Karpas-422 (cell line): ENCODE data around the gene FHIT. TPM values are rescaled to one million over a fixed set of nuclear protein-coding genes. Genes with fewer than 3 reads are reported as not detected.

Experiments
- DNase-seq: peaks from one replicate; pipeline ENCODE4 v3.0.0-alpha.2; 2015
- H2AFZ ChIP-seq: fragments of 200-600 bp; sonication (generic); 2 replicates; pipeline ENCODE4 v1.6.1; 2014; ENCODE audit warnings: antibody characterized with exemption, low read length, mixed read lengths
- H3K27ac ChIP-seq: fragments of 200-600 bp; sonication (generic); 2 replicates; pipeline ENCODE4 v1.5.1; 2014; ENCODE audit warnings: mild to moderate bottlenecking, low read length, moderate library complexity
- H3K27me3 ChIP-seq: fragments of 200-600 bp; sonication (generic); 2 replicates; pipeline ENCODE4 v1.6.1; 2014; ENCODE audit warnings: low read length, mixed read lengths
- H3K36me3 ChIP-seq: fragments of 200-600 bp; sonication (generic); 2 replicates; pipeline ENCODE4 v1.6.1; 2014; ENCODE audit warnings: low read length, mixed read lengths; ENCODE audit not compliant: insufficient read depth
- H3K4me1 ChIP-seq: fragments of 200-600 bp; sonication (generic); 2 replicates; pipeline ENCODE4 v1.6.1; 2014; ENCODE audit warnings: mild to moderate bottlenecking, low read length, mixed read lengths
- H3K4me2 ChIP-seq: fragments of 200-600 bp; sonication (generic); 2 replicates; pipeline ENCODE4 v1.6.1; 2014; ENCODE audit warnings: low read length, low read depth, mild to moderate bottlenecking; ENCODE audit not compliant: poor library complexity, severe bottlenecking
- H3K4me3 ChIP-seq: fragments of 200-600 bp; sonication (generic); 2 replicates; pipeline ENCODE4 v1.5.1; 2014; ENCODE audit warnings: mild to moderate bottlenecking, antibody characterized with exemption, low read length, mixed read lengths
- H3K79me2 ChIP-seq: fragments of 200-600 bp; sonication (generic); 2 replicates; pipeline ENCODE4 v1.6.1; 2014; ENCODE audit warnings: mild to moderate bottlenecking, low read length, mixed read lengths
- H3K9ac ChIP-seq: fragments of 200-600 bp; sonication (generic); 2 replicates; pipeline ENCODE4 v1.6.0; 2014; ENCODE audit warnings: low read length
- H3K9me2 ChIP-seq: fragments of 200-600 bp; sonication (generic), shearing (Covaris generic); replicated peaks from 2 replicates; pipeline ENCODE4 v1.6.0; 2014; ENCODE audit warnings: mild to moderate bottlenecking, low read length, moderate library complexity; ENCODE audit not compliant: insufficient read depth
- H3K9me3 ChIP-seq: fragments of 300-700, 200-600 bp; sonication (generic); 2 replicates; pipeline ENCODE4 v1.6.1; 2014; ENCODE audit warnings: low read length, mixed read lengths
- H4K20me1 ChIP-seq: fragments of 200-600 bp; sonication (generic); 2 replicates; pipeline ENCODE4 v1.6.1; 2014; ENCODE audit warnings: mild to moderate bottlenecking, antibody characterized with exemption, low read length, low read depth; ENCODE audit not compliant: insufficient read depth
- total RNA-seq: library from RNA; depleted of rRNA; stranded (reverse); fragments of >200 nt; shearing (Covaris generic); gene quantifications from 2 replicates; pipeline ENCODE4 v1.2.3, GENCODE V29; 2014; ENCODE audit warnings: low replicate concordance

Gene FHIT
- total RNA-seq, 1 experiment from 2014 or later, result not detected

DNA sequence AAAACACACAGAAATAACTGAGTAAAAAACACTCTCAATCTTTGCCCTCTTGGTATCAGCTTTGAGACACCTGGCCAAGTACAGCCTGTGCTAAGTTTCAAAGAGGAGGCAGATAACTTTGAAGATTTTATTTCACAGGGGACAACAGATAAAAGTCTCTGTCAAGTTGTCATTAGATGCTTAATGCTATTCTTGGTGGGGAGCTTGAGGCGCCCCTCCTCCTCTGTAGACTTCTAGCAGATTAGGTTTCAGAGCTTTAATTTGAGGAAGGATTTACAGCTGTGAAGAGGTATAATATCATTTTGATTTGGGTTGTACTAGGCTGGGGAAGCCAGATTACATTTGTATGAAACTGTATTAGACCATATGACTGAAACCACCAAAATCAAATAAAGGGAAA, 620.3 kb downstream of the FHIT start:
- Histone ChIP-seq H3K27ac (no peak overlapping the region), H2AFZ (no peak overlapping the region), H3K4me3 (no peak overlapping the region), H3K4me2 (no peak overlapping the region), H3K4me1 (no peaks in the 10 kb centered on the region), H3K9me3 (peaks cover 33% of the 10 kb centered on the region), H3K79me2 (no peaks in the 10 kb centered on the region), H3K27me3 (no peaks in the 10 kb centered on the region), H3K9ac (no peak overlapping the region), H3K36me3 (no peaks in the 10 kb centered on the region), H4K20me1 (no peaks in the 10 kb centered on the region), H3K9me2 (no peaks in the 10 kb centered on the region)
- DNase-seq, result no peak

DNA sequence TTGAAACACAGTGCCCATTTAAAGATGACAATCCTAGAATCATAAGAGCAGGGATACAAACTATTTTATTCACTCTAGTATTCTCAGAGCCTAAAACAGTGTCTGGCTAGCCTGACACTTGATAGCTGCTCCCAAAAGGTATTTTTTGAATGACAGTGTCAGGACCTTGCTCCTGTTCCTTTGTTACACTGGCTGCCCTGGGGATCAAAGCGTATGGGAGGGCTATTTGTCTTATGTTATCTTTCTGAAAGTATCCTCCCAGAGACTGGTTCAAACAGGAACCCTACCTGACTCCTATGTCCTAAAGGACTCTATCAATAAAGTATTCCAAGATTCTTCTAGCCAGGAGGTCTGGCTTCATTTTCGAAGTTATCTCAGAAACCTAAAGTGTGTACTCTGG, 621.4 kb downstream of the FHIT start:
- H3K79me2 ChIP-seq, result no peaks in the 10 kb centered on the region
- H3K36me3 ChIP-seq, result no peaks in the 10 kb centered on the region
- no peak overlapping the region for H2AFZ ChIP-seq
- no peak overlapping the region for H3K4me2 ChIP-seq
- H3K9me2 ChIP-seq, result no peaks in the 10 kb centered on the region
- DNase-seq, result no peak
- H4K20me1 ChIP-seq, result no peaks in the 10 kb centered on the region
- no peak overlapping the region for H3K9ac ChIP-seq
- peaks cover 33% of the 10 kb centered on the region for H3K9me3 ChIP-seq
- H3K27me3 ChIP-seq, result no peaks in the 10 kb centered on the region
- no peak overlapping the region for H3K27ac ChIP-seq
- H3K4me1 ChIP-seq, result no peaks in the 10 kb centered on the region
- H3K4me3 ChIP-seq, result no peak overlapping the region

DNA sequence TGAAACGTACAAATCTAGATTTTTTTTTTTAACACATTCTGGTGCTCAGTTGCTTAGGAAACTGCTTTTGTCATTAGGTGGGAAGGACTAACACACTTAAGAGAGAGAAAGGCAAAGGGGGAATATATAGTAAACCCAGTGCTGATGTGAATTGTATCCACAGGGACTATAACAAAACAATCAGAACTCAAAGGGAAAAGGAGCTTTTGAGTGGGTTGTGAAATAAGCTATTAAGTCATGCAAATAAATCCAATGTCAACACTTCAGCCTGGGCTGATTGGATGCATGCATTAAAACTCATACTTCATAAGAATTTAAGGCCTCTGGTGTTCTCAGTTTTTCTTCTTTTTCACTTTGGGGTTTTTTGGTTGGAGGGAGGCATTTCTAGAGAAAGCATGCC, 628.9 kb downstream of the FHIT start:
- no peak for DNase-seq
- H3K4me1 ChIP-seq, result no peaks in the 10 kb centered on the region
- no peak overlapping the region for H3K4me2 ChIP-seq
- H3K27ac ChIP-seq, result no peak overlapping the region
- H4K20me1 ChIP-seq, result no peaks in the 10 kb centered on the region
- H3K9me3 ChIP-seq, result peaks cover 19% of the 10 kb centered on the region
- H3K9me2 ChIP-seq, result no peaks in the 10 kb centered on the region
- no peaks in the 10 kb centered on the region for H3K79me2 ChIP-seq
- no peak overlapping the region for H3K9ac ChIP-seq
- no peaks in the 10 kb centered on the region for H3K27me3 ChIP-seq
- no peak overlapping the region for H3K4me3 ChIP-seq
- H3K36me3 ChIP-seq, result no peaks in the 10 kb centered on the region
- no peak overlapping the region for H2AFZ ChIP-seq

DNA sequence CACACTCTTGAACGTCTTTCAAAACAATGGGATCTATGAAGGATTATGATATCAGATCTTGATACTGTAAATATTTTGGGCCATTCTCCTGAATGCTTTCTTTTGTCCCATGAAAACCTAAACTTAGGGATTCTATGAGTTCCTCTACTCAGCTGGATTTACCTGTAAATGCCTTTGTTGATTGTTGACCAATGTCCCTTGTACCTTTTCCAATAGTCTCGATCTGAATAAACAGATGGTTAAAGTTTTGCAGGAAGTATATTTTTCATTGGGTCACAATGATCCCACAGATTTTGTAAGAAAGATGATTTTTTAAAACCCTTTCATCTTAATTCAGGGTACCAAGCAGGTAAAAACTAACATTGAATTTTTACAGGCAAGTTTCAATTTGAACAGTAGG, 634.1 kb downstream of the FHIT start:
- Histone ChIP-seq H3K9ac (no peak overlapping the region), H3K27me3 (no peaks in the 10 kb centered on the region), H2AFZ (no peak overlapping the region), H3K27ac (no peak overlapping the region), H3K4me2 (no peak overlapping the region), H3K79me2 (no peaks in the 10 kb centered on the region), H3K4me1 (no peaks in the 10 kb centered on the region), H3K36me3 (no peaks in the 10 kb centered on the region), H3K4me3 (no peak overlapping the region), H3K9me2 (no peaks in the 10 kb centered on the region), H4K20me1 (no peaks in the 10 kb centered on the region), H3K9me3 (peaks cover 42% of the 10 kb centered on the region)
- no peak for DNase-seq

DNA sequence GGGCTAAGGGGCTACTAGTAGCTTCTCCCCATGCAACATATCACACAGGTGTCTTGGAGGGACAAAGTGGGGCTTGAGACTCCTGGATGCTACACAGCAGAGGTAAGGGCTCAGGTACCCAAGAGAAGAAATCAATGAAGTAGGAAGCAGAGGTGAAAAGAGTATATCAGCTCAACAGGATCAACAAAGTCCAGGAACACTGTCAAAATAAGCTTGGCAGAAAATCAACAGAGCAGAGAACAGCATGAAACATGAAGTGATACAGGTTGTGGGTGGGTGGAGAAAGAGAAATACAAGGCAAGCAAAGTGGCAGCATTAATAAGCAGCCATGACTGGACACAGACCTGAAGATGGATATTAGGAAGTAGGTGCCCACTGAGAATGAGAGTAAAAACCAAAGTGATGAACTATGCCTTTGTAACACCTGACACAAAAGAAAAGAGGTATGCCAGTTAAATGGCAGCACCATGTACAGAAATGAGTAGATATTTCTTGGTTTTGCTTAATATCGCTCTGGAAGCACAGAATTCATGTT, 637.4 kb downstream of the FHIT start:
- H4K20me1 ChIP-seq, result no peaks in the 10 kb centered on the region
- H3K4me1 ChIP-seq, result no peaks in the 10 kb centered on the region
- peaks cover 53% of the 10 kb centered on the region for H3K9me3 ChIP-seq
- H3K4me2 ChIP-seq, result no peak overlapping the region
- no peaks in the 10 kb centered on the region for H3K79me2 ChIP-seq
- DNase-seq, result no peak
- no peaks in the 10 kb centered on the region for H3K36me3 ChIP-seq
- H3K27ac ChIP-seq, result no peak overlapping the region
- H2AFZ ChIP-seq, result no peak overlapping the region
- H3K9ac ChIP-seq, result no peak overlapping the region
- H3K27me3 ChIP-seq, result no peaks in the 10 kb centered on the region
- H3K4me3 ChIP-seq, result no peak overlapping the region
- no peaks in the 10 kb centered on the region for H3K9me2 ChIP-seq

DNA sequence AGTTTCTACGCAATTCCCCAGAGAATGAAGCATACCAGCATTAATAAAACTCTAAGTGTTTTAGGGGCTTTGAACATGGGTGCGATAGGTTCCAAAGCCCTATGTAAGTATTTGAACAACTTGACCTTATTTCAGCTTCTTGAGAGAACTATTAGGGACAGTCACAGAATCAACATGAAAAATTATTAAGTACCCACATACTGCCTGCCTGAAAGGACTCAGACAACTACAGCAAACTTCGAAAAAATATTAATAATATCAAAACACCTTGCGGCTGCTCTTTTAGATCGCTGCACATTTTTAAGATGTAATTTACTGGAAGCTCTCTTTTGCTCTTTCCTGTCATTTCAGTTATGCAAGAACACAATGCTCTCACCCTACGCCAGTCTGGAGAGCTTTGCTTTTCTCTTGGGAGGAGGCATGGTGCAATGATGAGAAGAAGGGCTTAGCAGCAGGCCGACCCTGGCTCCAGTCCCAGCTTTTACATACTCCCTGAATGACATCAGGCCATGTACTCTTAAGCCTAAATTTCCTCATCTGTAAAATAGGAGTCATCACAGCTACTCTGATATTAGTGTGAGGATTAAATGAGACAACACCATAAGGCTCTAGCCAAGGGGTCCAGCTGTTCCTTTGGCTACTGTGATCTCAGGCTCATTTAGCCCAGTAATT, 640.7 kb downstream of the FHIT start:
- Histone ChIP-seq H3K4me1 (no peaks in the 10 kb centered on the region), H3K4me3 (no peak overlapping the region), H3K9ac (no peak overlapping the region), H3K4me2 (no peak overlapping the region), H4K20me1 (no peaks in the 10 kb centered on the region), H3K9me3 (peaks cover 37% of the 10 kb centered on the region), H3K79me2 (no peaks in the 10 kb centered on the region), H3K27ac (no peak overlapping the region), H3K27me3 (no peaks in the 10 kb centered on the region), H3K36me3 (no peaks in the 10 kb centered on the region), H2AFZ (no peak overlapping the region), H3K9me2 (no peaks in the 10 kb centered on the region)
- no peak for DNase-seq

DNA sequence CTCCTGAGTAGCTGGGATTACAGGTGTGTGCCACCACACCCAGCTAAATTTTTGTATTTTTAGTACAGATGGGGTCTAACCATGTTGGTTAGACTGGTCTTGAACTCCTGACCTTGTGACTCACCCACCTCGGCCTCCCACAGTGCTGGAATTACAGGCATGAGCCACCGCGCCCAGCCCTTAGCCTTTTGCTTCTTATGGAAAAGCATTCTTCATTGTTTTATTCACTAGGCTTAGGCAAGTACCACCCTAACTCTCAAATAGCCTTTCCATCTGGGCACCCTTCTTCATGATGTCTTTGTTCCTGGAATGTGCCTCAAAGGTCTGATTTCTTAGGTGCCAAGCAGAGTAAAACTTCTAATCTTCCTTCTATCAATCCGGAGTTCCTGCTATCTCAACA, 641.8 kb downstream of the FHIT start:
- Histone ChIP-seq H3K4me2 (no peak overlapping the region), H3K4me3 (no peak overlapping the region), H3K9me3 (peaks cover 36% of the 10 kb centered on the region), H3K9me2 (no peaks in the 10 kb centered on the region), H2AFZ (no peak overlapping the region), H3K27me3 (no peaks in the 10 kb centered on the region), H4K20me1 (no peaks in the 10 kb centered on the region), H3K79me2 (no peaks in the 10 kb centered on the region), H3K9ac (no peak overlapping the region), H3K27ac (no peak overlapping the region), H3K36me3 (no peaks in the 10 kb centered on the region), H3K4me1 (no peaks in the 10 kb centered on the region)
- no peak for DNase-seq

DNA sequence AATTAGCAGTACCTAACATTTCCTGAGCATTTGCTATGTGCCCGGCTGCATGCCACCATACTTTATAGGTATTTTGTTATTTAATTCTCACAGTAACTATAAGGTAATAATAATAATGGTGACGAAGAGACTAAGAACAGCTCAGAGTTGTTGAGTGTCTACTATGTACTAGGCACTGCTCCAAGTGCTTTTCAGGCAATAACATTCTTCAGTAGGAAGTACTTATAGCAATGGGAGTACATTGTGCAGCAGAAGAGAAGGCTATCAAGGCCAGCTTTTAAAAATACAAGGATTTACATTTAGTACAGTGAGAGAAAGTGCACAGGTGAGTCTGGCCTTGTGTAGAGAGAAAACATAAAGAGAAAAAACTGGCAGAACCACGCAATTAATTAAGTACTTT, 647.4 kb downstream of the FHIT start:
- no peaks in the 10 kb centered on the region; the same call in 1 of the 2 replicates for H3K9me3 ChIP-seq
- DNase-seq, result no peak
- H3K9ac ChIP-seq, result no peak overlapping the region
- no peaks in the 10 kb centered on the region for H3K36me3 ChIP-seq
- no peaks in the 10 kb centered on the region; the same call in 1 of the 2 replicates for H3K9me2 ChIP-seq
- no peaks in the 10 kb centered on the region for H3K79me2 ChIP-seq
- no peaks in the 10 kb centered on the region for H3K27me3 ChIP-seq
- H4K20me1 ChIP-seq, result no peaks in the 10 kb centered on the region
- no peak overlapping the region for H2AFZ ChIP-seq
- H3K27ac ChIP-seq, result no peak overlapping the region
- H3K4me2 ChIP-seq, result no peak overlapping the region
- no peak overlapping the region for H3K4me3 ChIP-seq
- H3K4me1 ChIP-seq, result no peaks in the 10 kb centered on the region
